Measurements from ENCODE around the gene TRIM61. TPM values are rescaled to one million over a fixed set of nuclear protein-coding genes. Genes with fewer than 3 reads are reported as not detected.

TRIM61 gene
- total and polyA plus RNA-seq, 2 of the 4 experiments (the other 2 are of a cell fraction) = 1.5 to 4.7 TPM

GRCh38 chr4:164946810-164947209, 30.6 kb downstream of the TRIM61 start:
- no peaks in the 10 kb centered on the region for H3K27me3 ChIP-seq (ENCODE audit: control insufficient read depth, insufficient read depth, low read length)
- no peak overlapping the region for H4K91ac ChIP-seq (ENCODE audit: insufficient read depth, low read depth, low read length)
- dilution Hi-C loops (cut with HindIII; ENCODE audit: low sequenced_read_pairs, unreplicated experiment) = no loop called here
- no peaks in the 10 kb centered on the region for H3K79me1 ChIP-seq (ENCODE audit: low read depth in 1 of 2, low read length in 2 of 2)
- ChIA-PET POLR2A (ENCODE audit: unreplicated experiment) (no interaction called here), CTCF (no interaction called here)
- no peak overlapping the region for H2BK5ac ChIP-seq (ENCODE audit: low read depth, low read length, poor library complexity, severe bottlenecking)
- H3K4me2 ChIP-seq (ENCODE audit: low read depth, low read length) = no peak overlapping the region
- no peaks in the 10 kb centered on the region for H3K9me1 ChIP-seq (ENCODE audit: insufficient read depth, low read length)
- no peak overlapping the region for H2AFZ ChIP-seq (replicated peaks; ENCODE audit: low read length, poor library complexity)
- no peak overlapping the region for H2BK120ac ChIP-seq (ENCODE audit: low read depth, low read length)
- H3K27ac ChIP-seq (ENCODE audit: insufficient read depth, low read length) = no peak overlapping the region
- no peaks in the 10 kb centered on the region for H3K4me1 ChIP-seq (ENCODE audit: control insufficient read depth, insufficient read depth, low read length)
- TF ChIP-seq MAZ (IDR thresholded peaks at IDR 0.05; ENCODE audit: borderline replicate concordance, low read depth, low read length) (no peak), CEBPB (IDR thresholded peaks at IDR 0.05; ENCODE audit: low read depth, low read length) (no peak), RAD21 (IDR thresholded peaks at IDR 0.05; ENCODE audit: low read length) (no peak), RCOR1 (IDR thresholded peaks at IDR 0.05; ENCODE audit: insufficient replicate concordance, low read length) (no peak), RFX5 (IDR thresholded peaks at IDR 0.05; ENCODE audit: low read depth, low read length) (no peak), BHLHE40 (IDR thresholded peaks at IDR 0.05; ENCODE audit: low read depth, low read length) (no peak), CHD1 (IDR thresholded peaks at IDR 0.05; ENCODE audit: low read depth, low read length) (no peak), ELK1 (IDR thresholded peaks at IDR 0.05; ENCODE audit: borderline replicate concordance, low read depth, low read length) (no peak), FOS (IDR thresholded peaks at IDR 0.05; ENCODE audit: low read depth, low read length) (no peak), MXI1 (IDR thresholded peaks at IDR 0.05; ENCODE audit: borderline replicate concordance, low read depth, low read length) (no peak)
- H3K4ac ChIP-seq (ENCODE audit: low read depth, low read length) = no peak overlapping the region
- no peak overlapping the region for H2BK20ac ChIP-seq (ENCODE audit: low read depth, low read length)
- no peak overlapping the region for H4K8ac ChIP-seq (ENCODE audit: low read depth in 2 of 2, low read length in 2 of 2)
- H3K23ac ChIP-seq (ENCODE audit: low read depth, low read length) = no peak overlapping the region
- no TSS peak for BruUV-seq (replicated peaks)
- H3K9me3 ChIP-seq (ENCODE audit: control insufficient read depth, insufficient read depth, low read length) = no peaks in the 10 kb centered on the region
- WGBS, 2 experiments (ENCODE audit: extremely low coverage in 2 of 2, insufficient read length in 1 of 2) = 40% methylated on average over 1 of the region's 5 CpGs; no CpG with 5 or more reads in 1 of the 2 experiments
- H3K9ac ChIP-seq (ENCODE audit: low read depth, low read length) = no peak overlapping the region
- no peak overlapping the region for H2AK5ac ChIP-seq (ENCODE audit: low read depth, low read length)
- intact Hi-C loops (cut with micrococcal nuclease) = no loop called here
- no peak overlapping the region for H3K14ac ChIP-seq (replicated peaks; ENCODE audit: low read depth, low read length)
- no peak overlapping the region for H3K4me3 ChIP-seq (ENCODE audit: insufficient read depth, low read depth, low read length)
- H4K20me1 ChIP-seq (ENCODE audit: insufficient read depth, low read length) = no peaks in the 10 kb centered on the region
- no peaks in the 10 kb centered on the region for H3K36me3 ChIP-seq (ENCODE audit: control insufficient read depth, insufficient read depth, low read length)
- H3K18ac ChIP-seq (ENCODE audit: low read depth, low read length) = no peak overlapping the region
- H3K56ac ChIP-seq (ENCODE audit: extremely low read depth, insufficient read depth, low read length) = no peak overlapping the region
- no peak overlapping the region for H4K5ac ChIP-seq (ENCODE audit: low read depth, low read length)
- in situ Hi-C loops (cut with MboI; ENCODE audit: low sequenced_read_pairs) = no loop called here
- ATAC-seq (ENCODE audit: low read depth) = no peak
- no peak for DNase-seq
- H2AK9ac ChIP-seq (replicated peaks; ENCODE audit: low read depth, low read length, poor library complexity) = no peak overlapping the region
- H2BK15ac ChIP-seq (ENCODE audit: low read depth, low read length) = no peak overlapping the region

Data from IMR-90 (cell line).